ENCODE measurements around the gene SLC27A1.

- TF ChIP-seq CTCF (IDR thresholded peaks at IDR 0.05; ENCODE audit: extremely low read depth in 1 of 2, insufficient read depth in 1 of 2, low read depth in 1 of 2, low read length in 2 of 2) (no peak), POLR2A (IDR thresholded peaks at IDR 0.05; ENCODE audit: low read depth, low read length) (no peak), MYC (IDR thresholded peaks at IDR 0.05; ENCODE audit: low read depth, low read length) (no peak), EZH2 (IDR thresholded peaks at IDR 0.05; ENCODE audit: borderline replicate concordance, low read depth, low read length, severe bottlenecking) (no peak), GATA2 (IDR thresholded peaks at IDR 0.05; ENCODE audit: insufficient read depth, insufficient read length, low read depth, low read length) (no peak), POLR2AphosphoS5 (IDR thresholded peaks at IDR 0.05; ENCODE audit: insufficient read depth, low read depth, low read length) (peak; percentile 35)
Observed at GRCh38 chr19:17522988-17523872, 52.9 kb downstream of the SLC27A1 start.

Data from endothelial cell of umbilical vein (primary cell).